PC-3 (cell line): ENCODE measurements around the gene XCR1. TPM values are rescaled to one million over a fixed set of nuclear protein-coding genes. Genes with fewer than 3 reads are reported as not detected.

ENCODE experiments used
- ATAC-seq: fragments of 200-7000 bp; cut with Tn5 transposase; 2 replicates; pipeline ENCODE4 v1.9.1; 2020; ENCODE audit warnings: mild to moderate bottlenecking, moderate library complexity
- BruUV-seq: library from RNA; stranded (reverse); fragments of 400-500 nt; replicated peaks from 2 replicates; lab custom pipeline; 2021; lab: Mats Ljungman, UMichigan
- CTCF ChIA-PET: fragments of 300-600 bp; sonication (Branson Sonifier 250); formaldehyde crosslinking; loops from one replicate; lab custom pipeline; 2022; ENCODE audit warnings: antibody characterized with exemption; lab: Charles Lee
- POLR2A ChIA-PET: fragments of 300-600 bp; sonication (Branson Sonifier 250); formaldehyde crosslinking; loops from one replicate; lab custom pipeline; 2022; ENCODE audit warnings: antibody characterized with exemption; ENCODE audit not compliant: unreplicated experiment; lab: Charles Lee
- DNase-seq: peaks from one replicate; pipeline ENCODE4 v3.0.0-alpha.2; 2015
- H2AFZ ChIP-seq: fragments of 300-600 bp; sonication (generic); 2 replicates; pipeline ENCODE4 v1.6.0; 2016; ENCODE audit warnings: antibody characterized with exemption, low read length
- H3F3A ChIP-seq: fragments of 300-600 bp; sonication (generic); one replicate; pipeline ENCODE4 v1.6.0; 2017; ENCODE audit warnings: antibody characterized with exemption, low read length, control low read depth, mild to moderate bottlenecking; ENCODE audit not compliant: unreplicated experiment
- H3K27ac ChIP-seq: fragments of 300-600 bp; sonication (generic); 2 replicates; pipeline ENCODE4 v1.5.1; 2016; ENCODE audit warnings: mild to moderate bottlenecking, low read length
- H3K27me3 ChIP-seq: fragments of 300-600 bp; sonication (generic); 2 replicates; pipeline ENCODE4 v1.6.1; 2016; ENCODE audit warnings: low read length, mixed read lengths
- H3K36me3 ChIP-seq: fragments of 300-600 bp; sonication (generic); 2 replicates; pipeline ENCODE4 v1.6.1; 2016; ENCODE audit warnings: low read depth, mixed run types, low read length, mixed read lengths
- H3K4me1 ChIP-seq: fragments of 300-600 bp; sonication (generic); 2 replicates; pipeline ENCODE4 v1.5.1; 2016; ENCODE audit warnings: low read length; ENCODE audit not compliant: insufficient read depth
- H3K4me2 ChIP-seq: fragments of 300-600 bp; sonication (generic); 2 replicates; pipeline ENCODE4 v1.6.0; 2016; ENCODE audit warnings: low read length
- H3K4me3 ChIP-seq: fragments of 300-600 bp; sonication (generic); 2 replicates; pipeline ENCODE4 v1.5.1; 2016; ENCODE audit warnings: mild to moderate bottlenecking, low read length, mixed read lengths
- H3K79me2 ChIP-seq: fragments of 300-600 bp; sonication (generic); 2 replicates; pipeline ENCODE4 v1.6.1; 2017; ENCODE audit warnings: low read length, mixed read lengths
- H3K9ac ChIP-seq: fragments of 300-600 bp; sonication (generic); 2 replicates; pipeline ENCODE4 v1.6.0; 2016; ENCODE audit warnings: mild to moderate bottlenecking, low read length
- H3K9me2 ChIP-seq: fragments of 300-600 bp; sonication (generic); replicated peaks from 2 replicates; pipeline ENCODE4 v1.6.1; 2016; ENCODE audit warnings: mixed run types, low read length, mixed read lengths
- H3K9me3 ChIP-seq: fragments of 300-600 bp; sonication (generic); 2 replicates; pipeline ENCODE4 v1.6.1; 2016; ENCODE audit warnings: low read length, mixed read lengths
- H4K20me1 ChIP-seq: fragments of 300-600 bp; sonication (generic); 2 replicates; pipeline ENCODE4 v1.6.1; 2016; ENCODE audit warnings: low read length, mixed read lengths
- CTCF ChIP-seq: fragments of 300-600 bp; sonication (generic); conservative IDR thresholded peaks from 2 replicates; pipeline ENCODE4 v1.5.1; 2017; ENCODE audit warnings: antibody characterized with exemption, low read depth, mild to moderate bottlenecking, low read length
- EZH2 ChIP-seq: fragments of 300-600 bp; sonication (generic); IDR thresholded peaks from one replicate; pipeline ENCODE4 v1.6.1; 2017; ENCODE audit warnings: antibody characterized with exemption, mild to moderate bottlenecking, low read length; ENCODE audit not compliant: unreplicated experiment
- EZH2phosphoT487 ChIP-seq: fragments of 300-600 bp; sonication (generic); IDR thresholded peaks from 2 replicates; pipeline ENCODE4 v1.6.1; 2018; ENCODE audit warnings: mild to moderate bottlenecking, antibody characterized with exemption, low read length, borderline replicate concordance
- intact Hi-C: fragments of 100-400 bp; cut with micrococcal nuclease; formaldehyde crosslinking; loops from 2 replicates; pipeline ENCODE4 v1.9.0; 2023
- total RNA-seq: library from RNA; depleted of rRNA; stranded (reverse); fragments of >200 nt; gene quantifications from 2 replicates; pipeline ENCODE4 v1.2.3, GENCODE V29; 2014

Gene XCR1
- total RNA-seq, 1 experiment from 2014 or later = not detected

- H3K27ac ChIP-seq = peak overlapping the region; percentile 53
- ATAC-seq (peak; percentile 98), DNase-seq (peak; percentile 94)
- intact Hi-C loops = loop anchor here (1.0 to 2.0 kb wide), 3 partner anchors 14 to 106 kb away; no protein-coding TSS in a partner anchor
- H3K9ac ChIP-seq = no peak overlapping the region
- peaks cover 7% of the 10 kb centered on the region for H3F3A ChIP-seq
- no peaks in the 10 kb centered on the region for H3K79me2 ChIP-seq
- BruUV-seq = no TSS peak
- no peaks in the 10 kb centered on the region for H4K20me1 ChIP-seq
- no peaks in the 10 kb centered on the region for H3K9me2 ChIP-seq
- peak overlapping the region; percentile 76 for H3K4me2 ChIP-seq
- ChIA-PET POLR2A (interaction anchor here (0.7 kb wide), 1 partner anchor 425 kb away, joined by 3 read pairs; no protein-coding TSS in a partner anchor), CTCF (interaction anchor here (0.6 to 0.9 kb wide), 3 partner anchors 34 to 154 kb away, joined by 5 read pairs; no protein-coding TSS in a partner anchor)
- no peaks in the 10 kb centered on the region for H3K9me3 ChIP-seq
- H2AFZ ChIP-seq = no peak overlapping the region; the same call in 1 of the 2 replicates
- peaks cover 24% of the 10 kb centered on the region for H3K4me1 ChIP-seq
- peak overlapping the region; percentile 30; the same call in 1 of the 2 replicates for H3K4me3 ChIP-seq
- no peak for TF ChIP-seq CTCF
- no peak for TF ChIP-seq EZH2
- no peak for TF ChIP-seq EZH2phosphoT487
- no peaks in the 10 kb centered on the region for H3K27me3 ChIP-seq
- H3K36me3 ChIP-seq = peaks cover 9% of the 10 kb centered on the region; the same call in 1 of the 2 replicates
Measured at GRCh38 chr3:45972534-45973402, 54.5 kb downstream of the XCR1 start.

- Histone ChIP-seq H3K4me3 (no peak overlapping the region), H3K79me2 (no peaks in the 10 kb centered on the region), H3K27ac (no peak overlapping the region), H3K9me2 (no peaks in the 10 kb centered on the region), H4K20me1 (no peaks in the 10 kb centered on the region), H3K4me1 (peaks cover 24% of the 10 kb centered on the region), H3K9me3 (no peaks in the 10 kb centered on the region), H3K9ac (no peak overlapping the region), H3K27me3 (no peaks in the 10 kb centered on the region), H3K4me2 (no peak overlapping the region), H2AFZ (no peak overlapping the region), H3K36me3 (peaks cover 6% of the 10 kb centered on the region; the same call in 1 of the 2 replicates), H3F3A (peaks cover 7% of the 10 kb centered on the region)
- no peak for TF ChIP-seq CTCF
- no peak for TF ChIP-seq EZH2phosphoT487
- no peak for TF ChIP-seq EZH2
- CTCF ChIA-PET = no interaction called here
- intact Hi-C loops = no loop called here
- no peak for ATAC-seq
- POLR2A ChIA-PET = no interaction called here
- no TSS peak for BruUV-seq
- no peak for DNase-seq
Measured at GRCh38 chr3:45969953-45970352, 57.3 kb downstream of the XCR1 start.
